BE2C (cell line): ENCODE results near the gene RSL1D1.
"Not testable (repeated sequence)": the region's sequence is repeated elsewhere in the genome, so short reads cannot be mapped to it uniquely, and the experiment has no call there.

Source experiments
- DNase-seq: peaks from one replicate; pipeline ENCODE4 v3.0.0-alpha.2; 2020
- H3K27me3 ChIP-seq: fragments of 250-450 bp; sonication (Bioruptor Pico); 2 replicates; pipeline ENCODE4 v1.5.1; 2020; ENCODE audit warnings: mild to moderate bottlenecking
- H3K36me3 ChIP-seq: fragments of 250-450 bp; sonication (Bioruptor Pico); 2 replicates; pipeline ENCODE4 v1.5.1; 2020; ENCODE audit warnings: mild to moderate bottlenecking
- H3K4me1 ChIP-seq: fragments of 250-450 bp; sonication (Bioruptor Pico); 2 replicates; pipeline ENCODE4 v1.5.1; 2020
- H3K4me3 ChIP-seq: 2 replicates; pipeline ENCODE4 v1.5.1; 2011; ENCODE audit warnings: low read depth, low read length
- H3K9me3 ChIP-seq: fragments of 250-450 bp; sonication (Bioruptor Pico); 2 replicates; pipeline ENCODE4 v1.5.1; 2020
- TF ChIP-seq, protein P1 (sequence below): IDR thresholded peaks from 2 replicates; pipeline ENCODE4 v1.5.1; 2012; ENCODE audit warnings: mild to moderate bottlenecking, low read depth, low read length

RSL1D1 gene

DNA sequence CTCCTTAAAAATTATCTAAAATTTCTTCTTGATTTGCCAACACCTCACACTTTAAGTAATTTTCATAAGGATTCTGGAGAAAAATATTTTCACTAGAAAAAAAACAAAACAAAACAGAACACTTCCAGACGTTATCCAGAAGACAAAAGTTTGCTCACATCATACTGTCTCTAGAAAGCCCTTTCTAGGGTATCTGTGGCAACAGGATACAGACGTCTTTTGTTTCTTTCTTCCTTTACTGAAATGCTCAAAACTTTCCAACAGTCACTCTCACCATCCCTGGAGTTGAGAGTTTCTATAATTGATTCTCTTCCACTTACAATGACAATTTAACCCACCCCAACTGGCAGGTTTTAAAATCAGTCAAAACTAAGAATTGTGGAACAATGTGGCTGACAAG is 56.9 kb downstream of the RSL1D1 start:
- Histone ChIP-seq H3K9me3 (no peaks in the 10 kb centered on the region), H3K4me3 (no peak overlapping the region), H3K4me1 (peaks cover 9% of the 10 kb centered on the region), H3K36me3 (peaks cover 24% of the 10 kb centered on the region), H3K27me3 (no peaks in the 10 kb centered on the region)
- TF ChIP-seq, protein P1, sequence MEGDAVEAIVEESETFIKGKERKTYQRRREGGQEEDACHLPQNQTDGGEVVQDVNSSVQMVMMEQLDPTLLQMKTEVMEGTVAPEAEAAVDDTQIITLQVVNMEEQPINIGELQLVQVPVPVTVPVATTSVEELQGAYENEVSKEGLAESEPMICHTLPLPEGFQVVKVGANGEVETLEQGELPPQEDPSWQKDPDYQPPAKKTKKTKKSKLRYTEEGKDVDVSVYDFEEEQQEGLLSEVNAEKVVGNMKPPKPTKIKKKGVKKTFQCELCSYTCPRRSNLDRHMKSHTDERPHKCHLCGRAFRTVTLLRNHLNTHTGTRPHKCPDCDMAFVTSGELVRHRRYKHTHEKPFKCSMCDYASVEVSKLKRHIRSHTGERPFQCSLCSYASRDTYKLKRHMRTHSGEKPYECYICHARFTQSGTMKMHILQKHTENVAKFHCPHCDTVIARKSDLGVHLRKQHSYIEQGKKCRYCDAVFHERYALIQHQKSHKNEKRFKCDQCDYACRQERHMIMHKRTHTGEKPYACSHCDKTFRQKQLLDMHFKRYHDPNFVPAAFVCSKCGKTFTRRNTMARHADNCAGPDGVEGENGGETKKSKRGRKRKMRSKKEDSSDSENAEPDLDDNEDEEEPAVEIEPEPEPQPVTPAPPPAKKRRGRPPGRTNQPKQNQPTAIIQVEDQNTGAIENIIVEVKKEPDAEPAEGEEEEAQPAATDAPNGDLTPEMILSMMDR: no peak
- DNase-seq: no peak

DNA sequence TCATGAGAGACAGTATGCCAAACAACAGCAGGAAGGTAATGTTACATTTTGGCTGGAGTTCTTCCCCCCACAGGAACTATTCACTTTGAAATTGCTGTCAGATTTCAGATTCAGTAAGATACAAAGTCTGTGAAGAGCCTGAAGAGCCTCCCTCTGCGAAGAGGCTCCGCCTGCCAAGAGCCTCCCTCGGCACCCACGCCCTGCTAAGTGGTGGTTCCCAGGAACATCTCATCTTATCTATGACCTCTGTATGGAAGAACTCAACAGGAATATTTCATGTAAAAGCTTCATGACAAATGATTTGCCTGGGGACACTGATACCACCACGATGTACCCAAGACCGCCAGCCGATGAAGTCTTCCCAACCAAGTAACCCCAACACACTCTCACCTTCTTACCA is 57.5 kb downstream of the RSL1D1 start:
- Histone ChIP-seq H3K4me1 (peaks cover 9% of the 10 kb centered on the region), H3K36me3 (peaks cover 25% of the 10 kb centered on the region), H3K4me3 (no peak overlapping the region), H3K9me3 (no peaks in the 10 kb centered on the region), H3K27me3 (no peaks in the 10 kb centered on the region)
- peak; percentile 28 for DNase-seq
- TF ChIP-seq, protein P1: no peak

DNA sequence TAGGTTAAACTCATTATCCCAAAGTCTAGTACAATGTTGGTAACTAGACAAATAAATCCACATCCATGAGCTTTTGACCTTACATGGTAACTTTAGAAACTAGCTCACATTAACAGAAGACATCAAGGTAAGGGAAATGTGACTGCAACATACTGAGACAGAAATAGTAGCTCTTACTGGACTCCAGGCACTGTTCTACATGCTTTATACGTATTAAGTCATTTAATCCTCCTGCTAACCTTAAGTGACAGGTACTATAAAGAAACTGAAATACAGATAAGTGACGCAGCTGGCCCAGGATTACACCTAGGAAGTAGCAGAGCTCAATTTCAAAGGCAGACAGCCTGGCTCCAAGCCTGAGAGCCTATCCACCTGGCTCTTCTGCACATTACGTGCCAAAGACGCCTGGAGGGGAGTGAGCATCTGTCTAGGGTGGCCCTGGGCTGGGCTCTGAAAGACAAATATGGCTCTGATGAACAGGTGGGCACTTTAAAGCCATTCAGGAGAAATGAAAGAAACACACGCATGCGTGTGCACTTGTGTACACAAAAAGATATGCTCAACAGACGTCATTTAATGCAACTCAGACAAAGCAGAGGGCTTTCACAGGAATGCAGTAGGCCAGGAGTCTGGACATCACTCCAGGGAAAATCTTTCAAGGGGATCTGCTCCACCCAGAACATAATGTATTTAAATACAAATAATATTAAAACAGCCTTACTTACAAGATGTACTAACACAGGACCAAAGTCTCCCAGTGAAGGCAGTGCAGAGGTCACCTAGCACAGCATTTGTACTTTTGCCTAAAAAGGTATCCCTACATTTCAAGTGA is 58.7 kb downstream of the RSL1D1 start:
- TF ChIP-seq, protein P1: no peak
- Histone ChIP-seq H3K9me3 (no peaks in the 10 kb centered on the region), H3K36me3 (peaks cover 25% of the 10 kb centered on the region), H3K4me3 (no peak overlapping the region), H3K4me1 (peaks cover 9% of the 10 kb centered on the region), H3K27me3 (no peaks in the 10 kb centered on the region)
- peak; percentile 46 for DNase-seq

DNA sequence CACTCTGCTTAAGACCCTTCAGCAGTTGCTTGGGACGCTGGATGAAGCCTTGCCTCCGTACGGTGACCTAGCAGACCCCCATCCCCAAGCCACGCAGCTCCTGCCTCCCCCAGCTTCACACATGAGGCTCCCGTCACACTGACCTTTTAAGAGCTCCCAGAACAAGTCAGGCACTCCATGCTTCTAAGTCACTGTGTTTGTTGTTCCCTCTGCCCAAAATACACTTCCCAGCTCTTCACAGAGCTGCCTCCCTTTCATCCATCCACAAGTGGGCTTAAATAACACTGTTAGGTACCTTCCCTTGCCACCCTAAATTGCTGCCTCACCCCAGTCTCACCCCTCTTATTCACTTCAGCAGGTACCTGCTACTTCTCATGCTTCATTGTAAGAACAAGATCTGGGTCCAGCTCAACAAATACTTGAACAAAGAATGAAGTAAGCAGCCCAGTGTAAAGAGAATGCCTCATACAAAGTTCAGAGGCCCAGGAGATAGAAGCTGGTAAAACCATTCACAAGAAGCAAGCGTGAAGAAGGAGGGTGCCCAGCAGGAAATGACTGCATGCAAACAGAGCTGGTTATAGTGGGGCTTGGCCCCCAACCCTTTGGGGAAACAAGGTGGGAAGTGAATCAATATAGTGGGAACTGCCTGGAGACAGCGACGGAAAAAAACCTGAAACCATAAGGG is 60.1 kb downstream of the RSL1D1 start:
- DNase-seq: no peak
- Histone ChIP-seq H3K9me3 (no peaks in the 10 kb centered on the region), H3K36me3 (peaks cover 29% of the 10 kb centered on the region), H3K4me1 (peaks cover 9% of the 10 kb centered on the region), H3K4me3 (no peak overlapping the region), H3K27me3 (no peaks in the 10 kb centered on the region)
- TF ChIP-seq, protein P1: no peak

DNA sequence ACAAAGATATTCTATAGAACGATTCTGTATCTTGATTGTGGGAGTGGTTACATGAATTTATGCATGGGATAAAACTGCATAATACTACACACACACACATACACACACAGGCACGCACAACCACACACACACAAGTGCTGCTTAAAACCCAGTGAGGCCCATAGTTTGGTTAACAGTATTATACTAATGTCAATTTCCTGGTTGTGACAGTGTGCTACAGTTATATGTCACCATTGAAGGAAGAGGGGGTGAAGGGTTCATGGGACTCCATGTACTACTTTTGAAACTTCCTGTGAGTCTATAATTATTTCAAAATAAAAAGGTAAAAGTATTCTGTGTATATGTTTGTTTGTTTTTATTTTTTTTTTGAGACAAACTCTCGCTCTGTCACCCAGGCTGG is 62.4 kb downstream of the RSL1D1 start:
- no peaks in the 10 kb centered on the region for H3K27me3 ChIP-seq
- TF ChIP-seq, protein P1: no peak
- H3K36me3 ChIP-seq: peaks cover 21% of the 10 kb centered on the region
- no peaks in the 10 kb centered on the region for H3K9me3 ChIP-seq
- H3K4me3 ChIP-seq: no peak overlapping the region
- no peak for DNase-seq
- H3K4me1 ChIP-seq: peaks cover 7% of the 10 kb centered on the region

DNA sequence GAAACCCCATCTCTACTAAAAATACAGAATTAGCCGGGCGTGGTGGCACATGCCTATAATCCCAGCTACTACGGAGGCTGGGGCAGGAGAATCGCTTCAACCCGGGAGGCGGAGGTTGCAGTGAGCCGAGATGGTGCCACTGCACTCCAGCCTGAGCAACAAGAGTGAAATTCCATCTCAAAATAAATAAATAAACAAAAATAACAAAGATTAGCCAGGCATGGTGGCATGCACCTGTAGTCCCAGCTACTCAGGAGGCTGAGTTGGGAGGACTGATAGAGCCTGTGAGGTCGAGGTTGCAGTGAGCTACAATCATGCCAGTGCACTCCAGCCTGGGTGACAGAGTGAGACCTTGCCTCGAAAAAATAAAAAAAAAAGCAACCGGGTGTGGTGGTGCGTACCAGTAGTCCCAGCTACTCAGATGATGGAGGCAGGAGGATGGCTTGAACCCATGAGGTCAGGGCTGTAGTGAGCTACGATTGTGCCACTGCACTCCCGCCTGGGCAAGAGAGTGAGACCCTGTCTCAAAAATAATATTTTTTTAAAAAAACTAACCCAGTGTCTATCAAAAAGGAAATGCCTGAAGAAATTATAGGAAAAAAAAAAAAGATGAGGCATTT is 66.3 kb downstream of the RSL1D1 start:
- H3K27me3 ChIP-seq, H3K9me3 ChIP-seq, H3K4me3 ChIP-seq, DNase-seq: not testable (repeated sequence)
- Histone ChIP-seq H3K36me3 (peaks cover 12% of the 10 kb centered on the region), H3K4me1 (peaks cover 29% of the 10 kb centered on the region)

DNA sequence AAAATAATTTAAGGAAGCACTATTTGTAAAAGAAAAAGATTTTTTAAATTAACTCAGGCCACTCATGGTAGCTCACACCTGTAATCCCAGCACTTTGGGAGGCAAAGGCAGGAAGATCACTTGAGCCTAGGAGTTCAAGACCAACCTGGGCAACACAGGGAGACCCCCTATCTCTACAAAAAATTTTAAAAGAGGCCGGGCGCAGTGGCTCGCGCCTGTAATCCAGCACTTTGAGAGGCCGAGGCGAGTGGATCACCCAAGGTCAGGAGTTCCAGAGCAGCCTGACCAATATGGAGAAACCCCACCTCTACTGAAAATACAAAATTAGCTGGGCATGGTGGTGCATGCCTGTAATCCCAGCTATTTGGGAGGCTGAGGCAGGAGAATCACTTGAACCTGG is 67.0 kb downstream of the RSL1D1 start:
- not testable (repeated sequence) for H3K27me3 ChIP-seq

More for the DNA sequence above, 67.0 kb downstream of the RSL1D1 start:
- Histone ChIP-seq H3K36me3 (peaks cover 12% of the 10 kb centered on the region), H3K4me1 (peaks cover 29% of the 10 kb centered on the region)
- H3K9me3 ChIP-seq, H3K4me3 ChIP-seq, DNase-seq: not testable (repeated sequence)
